ENCODE data around the gene RBM18. TPM values are rescaled to one million over a fixed set of nuclear protein-coding genes. Genes with fewer than 3 reads are reported as not detected.

The RBM18 gene
- total RNA-seq, 1 experiment from 2014 or later, result 32.5 TPM

DNA sequence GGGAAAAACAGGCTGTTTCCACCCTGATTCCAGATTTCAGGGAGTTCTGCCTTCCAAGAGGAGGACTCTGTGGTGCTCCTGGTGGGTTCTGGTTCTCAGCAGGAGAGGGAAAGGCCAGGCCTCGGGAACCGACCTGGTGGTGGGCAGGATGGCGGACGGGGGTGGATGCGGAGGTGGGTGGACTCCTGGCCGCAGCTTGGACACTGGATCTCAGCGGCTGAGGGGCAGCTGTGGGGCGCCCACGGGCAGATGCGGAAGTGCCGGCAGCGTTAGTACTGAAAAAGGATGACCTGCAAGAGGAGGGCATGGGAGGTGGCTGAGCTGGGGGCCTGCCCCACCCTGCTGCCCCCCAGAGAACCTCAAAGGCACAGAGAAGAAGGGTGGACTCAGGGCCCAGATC, 60.1 kb downstream of the RBM18 start:
- Histone ChIP-seq H3K9ac (ENCODE audit: low read length) (no peak overlapping the region), H3K27ac (ENCODE audit: low read depth, low read length) (no peak overlapping the region), H3K27me3 (ENCODE audit: insufficient read depth, low read length) (no peaks in the 10 kb centered on the region), H2AFZ (ENCODE audit: low read depth, low read length, poor library complexity, severe bottlenecking) (no peak overlapping the region), H3K4me2 (ENCODE audit: low read length) (no peak overlapping the region), H3K9me2 (ENCODE audit: insufficient read depth) (no peaks in the 10 kb centered on the region), H3K9me3 (ENCODE audit: control insufficient read depth in 1 of 2, insufficient read depth in 1 of 2, low read depth in 1 of 2, low read length in 2 of 2) (no peaks in the 10 kb centered on the region), H3K79me2 (ENCODE audit: insufficient read depth, low read length) (no peaks in the 10 kb centered on the region), H3K4me1 (ENCODE audit: control insufficient read depth in 1 of 2, insufficient read depth in 2 of 2, low read length in 2 of 2) (peaks cover 9 to 12% of the 10 kb centered on the region in 2 experiments), H3K36me3 (ENCODE audit: control insufficient read depth in 1 of 2, insufficient read depth in 2 of 2, low read length in 2 of 2) (no peaks in the 10 kb centered on the region), H3K4me3 (replicated peaks in 1 of 2; ENCODE audit: low read depth in 1 of 2, low read length in 2 of 2) (no peak overlapping the region), H4K20me1 (ENCODE audit: insufficient read depth) (no peaks in the 10 kb centered on the region)
- TF ChIP-seq SIN3A (IDR thresholded peaks at IDR 0.05; ENCODE audit: low read depth) (no peak), ZFX (IDR thresholded peaks at IDR 0.05) (no peak), TCF7L2 (IDR thresholded peaks at IDR 0.05; ENCODE audit: borderline replicate concordance, extremely low read depth, insufficient read depth, insufficient read length) (no peak), POLR2A (IDR thresholded peaks at IDR 0.05; ENCODE audit: borderline replicate concordance, extremely low read depth, insufficient read depth, insufficient read length) (no peak), EZH2phosphoT487 (IDR thresholded peaks at IDR 0.05; ENCODE audit: borderline replicate concordance) (no peak), ZNF274 (IDR thresholded peaks at IDR 0.05; ENCODE audit: low read depth, low read length) (no peak), SP1 (IDR thresholded peaks at IDR 0.05; ENCODE audit: low read depth) (no peak), POLR2AphosphoS5 (IDR thresholded peaks at IDR 0.05; ENCODE audit: low read depth, low read length) (no peak)
- TF ChIP-seq, protein P1, sequence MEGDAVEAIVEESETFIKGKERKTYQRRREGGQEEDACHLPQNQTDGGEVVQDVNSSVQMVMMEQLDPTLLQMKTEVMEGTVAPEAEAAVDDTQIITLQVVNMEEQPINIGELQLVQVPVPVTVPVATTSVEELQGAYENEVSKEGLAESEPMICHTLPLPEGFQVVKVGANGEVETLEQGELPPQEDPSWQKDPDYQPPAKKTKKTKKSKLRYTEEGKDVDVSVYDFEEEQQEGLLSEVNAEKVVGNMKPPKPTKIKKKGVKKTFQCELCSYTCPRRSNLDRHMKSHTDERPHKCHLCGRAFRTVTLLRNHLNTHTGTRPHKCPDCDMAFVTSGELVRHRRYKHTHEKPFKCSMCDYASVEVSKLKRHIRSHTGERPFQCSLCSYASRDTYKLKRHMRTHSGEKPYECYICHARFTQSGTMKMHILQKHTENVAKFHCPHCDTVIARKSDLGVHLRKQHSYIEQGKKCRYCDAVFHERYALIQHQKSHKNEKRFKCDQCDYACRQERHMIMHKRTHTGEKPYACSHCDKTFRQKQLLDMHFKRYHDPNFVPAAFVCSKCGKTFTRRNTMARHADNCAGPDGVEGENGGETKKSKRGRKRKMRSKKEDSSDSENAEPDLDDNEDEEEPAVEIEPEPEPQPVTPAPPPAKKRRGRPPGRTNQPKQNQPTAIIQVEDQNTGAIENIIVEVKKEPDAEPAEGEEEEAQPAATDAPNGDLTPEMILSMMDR (IDR thresholded peaks at IDR 0.05 in 2 of 3, conservative IDR thresholded peaks at IDR 0.05 in 1 of 3; ENCODE audit: borderline replicate concordance in 1 of 3, insufficient read depth in 1 of 3, low read depth in 2 of 3, low read length in 2 of 3), result no peak
- TF ChIP-seq, protein P2, sequence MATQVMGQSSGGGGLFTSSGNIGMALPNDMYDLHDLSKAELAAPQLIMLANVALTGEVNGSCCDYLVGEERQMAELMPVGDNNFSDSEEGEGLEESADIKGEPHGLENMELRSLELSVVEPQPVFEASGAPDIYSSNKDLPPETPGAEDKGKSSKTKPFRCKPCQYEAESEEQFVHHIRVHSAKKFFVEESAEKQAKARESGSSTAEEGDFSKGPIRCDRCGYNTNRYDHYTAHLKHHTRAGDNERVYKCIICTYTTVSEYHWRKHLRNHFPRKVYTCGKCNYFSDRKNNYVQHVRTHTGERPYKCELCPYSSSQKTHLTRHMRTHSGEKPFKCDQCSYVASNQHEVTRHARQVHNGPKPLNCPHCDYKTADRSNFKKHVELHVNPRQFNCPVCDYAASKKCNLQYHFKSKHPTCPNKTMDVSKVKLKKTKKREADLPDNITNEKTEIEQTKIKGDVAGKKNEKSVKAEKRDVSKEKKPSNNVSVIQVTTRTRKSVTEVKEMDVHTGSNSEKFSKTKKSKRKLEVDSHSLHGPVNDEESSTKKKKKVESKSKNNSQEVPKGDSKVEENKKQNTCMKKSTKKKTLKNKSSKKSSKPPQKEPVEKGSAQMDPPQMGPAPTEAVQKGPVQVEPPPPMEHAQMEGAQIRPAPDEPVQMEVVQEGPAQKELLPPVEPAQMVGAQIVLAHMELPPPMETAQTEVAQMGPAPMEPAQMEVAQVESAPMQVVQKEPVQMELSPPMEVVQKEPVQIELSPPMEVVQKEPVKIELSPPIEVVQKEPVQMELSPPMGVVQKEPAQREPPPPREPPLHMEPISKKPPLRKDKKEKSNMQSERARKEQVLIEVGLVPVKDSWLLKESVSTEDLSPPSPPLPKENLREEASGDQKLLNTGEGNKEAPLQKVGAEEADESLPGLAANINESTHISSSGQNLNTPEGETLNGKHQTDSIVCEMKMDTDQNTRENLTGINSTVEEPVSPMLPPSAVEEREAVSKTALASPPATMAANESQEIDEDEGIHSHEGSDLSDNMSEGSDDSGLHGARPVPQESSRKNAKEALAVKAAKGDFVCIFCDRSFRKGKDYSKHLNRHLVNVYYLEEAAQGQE (IDR thresholded peaks at IDR 0.05; ENCODE audit: low read depth), result no peak
- TF ChIP-seq, protein P3, sequence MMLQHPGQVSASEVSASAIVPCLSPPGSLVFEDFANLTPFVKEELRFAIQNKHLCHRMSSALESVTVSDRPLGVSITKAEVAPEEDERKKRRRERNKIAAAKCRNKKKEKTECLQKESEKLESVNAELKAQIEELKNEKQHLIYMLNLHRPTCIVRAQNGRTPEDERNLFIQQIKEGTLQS (IDR thresholded peaks at IDR 0.05), result no peak
- no peak for DNase-seq (ENCODE audit: low read depth, low spot score)
- ChIA-PET CTCF (no interaction called here), POLR2A (no interaction called here), RAD21 (ENCODE audit: low non-redundant PET in 1 of 2, low total read pairs in 2 of 2, uncharacterized antibody in 2 of 2, unreplicated experiment in 2 of 2) (no interaction called here)
- no peak for ATAC-seq
- intact Hi-C loops (cut with micrococcal nuclease), result no loop called here
- BruUV-seq (replicated peaks), result no TSS peak

Measured in HCT116 (cell line).